Activated CD8-positive, alpha-beta memory T cell treated with anti-CD3 and anti-CD28 coated beads, Interleukin-2, amount 50 U/mL, for 24 hours (primary cell): ENCODE results near the gene GLRA3.
"Not testable (repeated sequence)": the region's sequence is repeated elsewhere in the genome, so short reads cannot be mapped to it uniquely, and the experiment has no call there.

Source experiments
- DNase-seq: peaks from one replicate; pipeline ENCODE4 v3.0.0-alpha.2; 2020; ENCODE audit errors: extremely low read depth

GLRA3 gene

GRCh38 chr4:174810834-174811233 lies 18.2 kb downstream of the GLRA3 start:
- DNase-seq: no peak

GRCh38 chr4:174808836-174809235 lies 20.2 kb downstream of the GLRA3 start:
- DNase-seq: no peak

GRCh38 chr4:174808119-174808518 lies 20.9 kb downstream of the GLRA3 start:
- no peak for DNase-seq

GRCh38 chr4:174805746-174806145 lies 23.3 kb downstream of the GLRA3 start:
- DNase-seq: no peak

- DNase-seq: no peak
Measured at GRCh38 chr4:174794543-174795094, 34.4 kb downstream of the GLRA3 start.

- DNase-seq: no peak
Measured at GRCh38 chr4:174789657-174790056, 39.4 kb downstream of the GLRA3 start.

GRCh38 chr4:174778274-174778986 lies 50.6 kb downstream of the GLRA3 start:
- DNase-seq: not testable (repeated sequence)

GRCh38 chr4:174775366-174775765 lies 53.7 kb downstream of the GLRA3 start:
- no peak for DNase-seq

- no peak for DNase-seq
Measured at GRCh38 chr4:174764105-174764729, 64.8 kb downstream of the GLRA3 start.

- DNase-seq: no peak
Measured at GRCh38 chr4:174763454-174764104, 65.5 kb downstream of the GLRA3 start.

GRCh38 chr4:174761451-174761850 lies 67.6 kb downstream of the GLRA3 start:
- no peak for DNase-seq

- DNase-seq: no peak
Measured at GRCh38 chr4:174757736-174758135, 71.3 kb downstream of the GLRA3 start.

- no peak for DNase-seq
Measured at GRCh38 chr4:174753021-174753420, 76.0 kb downstream of the GLRA3 start.

GRCh38 chr4:174752026-174752425 lies 77.0 kb downstream of the GLRA3 start:
- no peak for DNase-seq

GRCh38 chr4:174749091-174749490 lies 80.0 kb downstream of the GLRA3 start:
- no peak for DNase-seq

GRCh38 chr4:174746710-174747109 lies 82.3 kb downstream of the GLRA3 start:
- no peak for DNase-seq

GRCh38 chr4:174742561-174742960 lies 86.5 kb downstream of the GLRA3 start:
- no peak for DNase-seq

GRCh38 chr4:174739576-174739975 lies 89.5 kb downstream of the GLRA3 start:
- DNase-seq: no peak

- DNase-seq: no peak
Measured at GRCh38 chr4:174734181-174734580, 94.9 kb downstream of the GLRA3 start.

- DNase-seq: no peak
Measured at GRCh38 chr4:174717828-174718227, 111.2 kb downstream of the GLRA3 start.

- DNase-seq: no peak
Measured at GRCh38 chr4:174716986-174717770, 111.9 kb downstream of the GLRA3 start.
